Stimulated activated CD8-positive, alpha-beta memory T cell treated with anti-CD3 and anti-CD28 coated beads, Interleukin-12 subunit alpha, Interleukin-12 subunit beta, amount 100 ng/mL, for 24 hours (primary cell): Measurements from ENCODE around the gene GNG4.

Experiments
- DNase-seq: peaks from one replicate; pipeline ENCODE4 v3.0.0-alpha.2; 2020; ENCODE audit errors: extremely low read depth

The GNG4 gene

GRCh38 chr1:235649368-235650163 is at the start of gene GNG4:
GNG4 (minus strand) TSS chr1:235649784; CDS start chr1:235583838, 65,946 bp downstream.
- DNase-seq: no peak

- DNase-seq: no peak
These were observed 47.9 kb upstream of the GNG4 start for GRCh38 chr1:235697508-235697907.

DNA sequence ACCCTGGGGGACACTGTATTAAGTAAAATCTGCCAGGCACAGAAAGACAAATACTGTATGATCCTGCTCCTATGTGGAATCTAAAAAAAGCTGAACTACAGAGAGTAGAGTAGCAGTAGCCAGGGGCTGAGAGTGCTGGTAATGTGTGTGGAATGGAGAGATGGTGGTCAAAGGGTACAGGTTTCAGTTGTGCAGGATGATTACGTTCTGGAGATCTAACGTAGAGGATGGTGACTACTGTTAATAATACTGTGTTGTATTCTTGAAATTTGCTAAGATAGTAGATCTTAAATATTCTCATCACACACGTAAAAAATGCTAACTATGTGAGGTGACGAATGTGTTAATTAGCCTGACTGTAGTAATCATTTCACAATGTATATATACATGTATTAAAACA is 39.8 kb upstream of the GNG4 start:
- no peak for DNase-seq

DNA sequence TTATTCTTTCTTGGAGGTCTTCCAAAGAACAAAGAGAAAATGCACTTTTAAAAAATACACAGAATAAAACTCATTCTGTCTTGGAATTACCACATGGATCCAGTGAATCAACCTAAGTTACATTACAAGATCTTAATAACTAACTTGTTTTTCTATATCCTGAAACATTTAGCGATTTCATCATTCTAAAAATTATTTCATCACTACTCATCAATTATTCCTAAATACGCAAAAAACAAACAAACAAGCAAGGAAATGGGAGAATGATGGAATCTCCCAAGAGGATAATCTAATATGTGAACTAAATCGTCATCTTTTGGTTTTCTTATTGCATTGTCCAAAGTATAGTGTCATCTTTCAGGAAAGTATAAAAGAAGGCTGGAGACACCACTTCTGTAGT is 38.5 kb upstream of the GNG4 start:
- no peak for DNase-seq

DNA sequence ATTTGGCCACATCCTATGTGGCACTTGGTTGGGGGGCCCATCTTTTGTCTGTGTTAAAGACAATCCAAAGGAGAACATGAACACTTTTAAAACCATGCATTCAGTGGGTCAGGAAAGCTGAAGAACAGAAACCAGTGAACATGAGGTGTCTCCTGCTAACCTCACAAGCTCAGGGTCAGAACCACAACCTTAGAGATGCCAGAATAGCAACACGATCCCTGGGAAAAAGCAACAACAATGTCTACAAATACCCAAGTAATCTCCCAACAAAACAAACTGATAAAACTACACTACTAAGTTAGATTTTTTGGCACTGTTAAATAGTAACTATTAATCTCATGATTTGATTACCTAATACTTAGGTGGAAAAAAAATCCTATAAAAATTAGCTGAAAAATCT is 34.1 kb upstream of the GNG4 start:
- DNase-seq: no peak

GRCh38 chr1:235682216-235682615 is 32.6 kb upstream of the GNG4 start:
- no peak for DNase-seq

GRCh38 chr1:235679644-235680043 is 30.1 kb upstream of the GNG4 start:
- no peak for DNase-seq

GRCh38 chr1:235679005-235679404 is 29.4 kb upstream of the GNG4 start:
- no peak for DNase-seq

- no peak for DNase-seq
These were observed 25.7 kb upstream of the GNG4 start for GRCh38 chr1:235675152-235675890.

GRCh38 chr1:235673981-235674380 is 24.4 kb upstream of the GNG4 start:
- no peak for DNase-seq

DNA sequence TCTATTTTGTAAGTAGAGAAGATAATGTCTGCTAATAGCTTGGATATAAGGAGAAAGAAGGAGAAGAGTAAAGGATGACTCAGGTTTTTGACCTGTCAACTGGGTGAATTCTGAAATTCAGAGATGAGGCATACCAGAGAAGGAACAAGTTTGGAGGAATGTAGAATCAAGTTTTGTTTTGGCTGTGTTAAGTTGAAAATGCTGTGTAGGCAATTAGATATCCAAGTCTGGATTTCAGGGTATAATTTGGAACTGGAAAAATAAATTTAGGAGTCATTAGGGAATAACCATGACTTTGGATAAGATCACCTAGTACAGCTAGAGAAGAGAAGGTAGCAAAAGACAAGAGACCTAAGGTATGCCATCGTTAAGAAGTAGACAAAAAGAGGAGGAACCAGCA is 22.4 kb upstream of the GNG4 start:
- DNase-seq: no peak

DNA sequence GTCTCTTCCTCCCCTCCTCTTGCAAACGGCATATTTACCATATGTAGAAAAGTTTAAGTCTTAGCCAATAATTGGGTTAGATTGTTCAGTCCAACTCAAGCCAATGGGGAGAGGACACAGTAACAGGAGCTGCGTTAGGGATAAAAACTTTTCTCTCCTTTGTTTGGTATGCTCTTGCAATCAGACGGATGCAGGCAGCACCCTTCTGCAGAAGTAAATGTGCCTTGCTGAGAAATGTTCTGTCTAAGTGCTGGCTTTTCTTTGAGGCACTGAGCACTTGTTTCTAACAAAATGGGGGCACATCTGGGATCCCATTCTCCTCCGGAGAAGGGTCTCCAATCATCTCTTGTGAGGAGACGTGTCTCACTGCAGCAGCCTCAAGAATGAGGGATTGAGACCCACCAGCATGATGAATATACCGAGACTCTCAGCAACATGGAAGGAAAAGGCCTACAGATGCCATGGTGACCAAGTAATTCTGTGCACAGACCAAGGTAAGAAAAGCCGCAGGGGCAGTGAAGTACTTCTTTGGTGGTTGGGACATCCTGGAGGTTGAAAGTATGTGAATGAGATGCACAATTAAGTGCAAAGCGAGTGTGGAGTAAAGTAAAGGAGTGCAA is 20.7 kb upstream of the GNG4 start:
- no peak for DNase-seq

- DNase-seq: no peak
These were observed 19.7 kb upstream of the GNG4 start for GRCh38 chr1:235669277-235669676.

- DNase-seq: no peak
These were observed 14.0 kb upstream of the GNG4 start for GRCh38 chr1:235663628-235664027.

- DNase-seq: no peak
These were observed 12.0 kb upstream of the GNG4 start for GRCh38 chr1:235661568-235661967.

DNA sequence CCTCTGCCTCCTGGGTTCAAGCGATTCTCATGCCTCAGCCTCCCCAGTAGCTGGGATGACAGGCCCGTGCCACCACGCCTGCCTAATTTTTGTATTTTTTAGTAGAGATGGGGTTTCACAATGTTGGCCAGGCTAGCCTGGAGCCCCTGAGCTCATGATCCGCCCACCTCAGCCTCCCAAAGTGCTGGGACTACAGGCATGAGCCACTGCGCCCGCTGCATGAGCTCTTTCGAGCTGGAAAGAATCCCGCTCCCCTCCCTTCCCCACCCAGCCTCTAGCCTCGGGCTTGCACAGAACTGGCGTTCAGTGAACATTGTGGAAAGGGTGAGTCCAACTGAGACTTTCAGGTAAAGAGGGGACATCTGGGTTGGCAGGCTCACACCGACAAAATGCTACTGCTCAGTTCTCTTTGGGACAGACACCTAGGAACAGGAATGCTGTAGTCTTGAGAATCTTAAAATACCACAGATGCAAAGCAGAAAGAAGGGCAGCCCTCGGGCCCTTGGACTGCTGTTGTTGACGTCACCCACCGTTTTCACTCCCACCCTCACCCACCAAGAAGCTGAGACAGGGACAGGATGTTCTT is 9.7 kb upstream of the GNG4 start:
- DNase-seq: no peak

GRCh38 chr1:235657747-235658526 is 8.4 kb upstream of the GNG4 start:
- no peak for DNase-seq

DNA sequence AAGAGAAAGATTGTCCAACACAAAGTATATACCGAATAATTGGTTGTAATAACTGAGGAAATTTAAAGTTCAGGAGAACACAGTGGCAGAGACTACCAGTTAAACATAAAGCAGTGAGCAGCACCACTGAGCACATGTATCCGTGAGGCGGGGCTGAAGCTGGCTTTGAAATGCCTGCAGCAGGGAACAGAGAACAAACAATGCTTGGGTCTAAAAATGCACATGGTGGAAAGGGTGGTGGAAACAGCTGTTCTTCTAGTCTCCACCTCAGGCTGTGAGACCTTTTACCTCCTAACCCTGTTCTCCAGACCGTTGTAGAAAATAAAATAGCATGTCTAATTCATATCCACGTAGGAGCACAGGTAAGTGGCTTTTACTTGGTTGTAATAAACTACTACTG is 7.7 kb upstream of the GNG4 start:
- DNase-seq: no peak

GRCh38 chr1:235652364-235652763 is 2.8 kb upstream of the GNG4 start:
- DNase-seq: no peak

DNA sequence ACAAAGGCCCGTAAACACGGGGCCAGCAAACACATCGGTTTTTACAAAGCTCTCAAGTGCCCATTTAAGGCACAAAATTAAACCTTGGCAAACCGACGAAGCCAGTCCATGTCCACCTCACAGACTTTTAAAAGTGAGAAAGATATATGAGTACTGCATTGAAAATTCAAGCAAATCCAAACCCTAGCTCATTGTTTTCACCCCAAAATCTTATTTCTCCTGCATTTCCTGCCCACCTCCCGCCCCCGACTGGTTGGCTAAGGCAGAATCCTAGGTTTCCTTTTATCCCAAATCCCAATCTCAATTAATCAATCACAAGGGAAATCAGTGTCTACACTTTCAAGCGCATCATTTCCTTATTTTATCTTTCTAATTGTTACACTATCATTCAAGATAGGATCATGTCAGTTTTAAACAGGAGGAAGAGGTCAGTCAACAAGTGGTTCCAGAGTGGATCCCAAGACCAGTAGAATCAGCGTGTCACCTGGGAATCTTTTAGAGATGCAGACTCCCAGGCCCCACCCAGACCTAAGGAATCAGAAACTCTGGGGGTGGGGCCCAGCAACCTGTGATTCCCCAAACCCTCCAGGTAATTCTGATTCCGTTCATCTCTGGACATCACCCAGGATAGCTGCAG is 1.7 kb upstream of the GNG4 start:
- DNase-seq: no peak
